Keratinocyte (primary cell): ENCODE data around the gene DLGAP1. TPM values are rescaled to one million over a fixed set of nuclear protein-coding genes. Genes with fewer than 3 reads are reported as not detected.

Experiments used
- DNase-seq: peaks from one replicate; pipeline ENCODE4 v3.0.0-alpha.2; 2011; ENCODE audit warnings: low read depth, missing footprints, low spot score
- FAIRE-seq: peaks from 2 replicates; lab custom pipeline; 2011; peaks lifted over from hg19 to GRCh38; lab: Jason Lieb, UNC
- H2AFZ ChIP-seq: 2 replicates; pipeline ENCODE4 v1.6.0; 2012; ENCODE audit warnings: low read length, control low read depth, inconsistent platforms; ENCODE audit not compliant: control insufficient read depth
- H3K27ac ChIP-seq: 2 replicates; pipeline ENCODE4 v1.5.1; 2011; ENCODE audit warnings: low read length; ENCODE audit not compliant: control insufficient read depth, insufficient read depth
- H3K27me3 ChIP-seq: 3 replicates; pipeline ENCODE4 v1.6.0; 2011; ENCODE audit warnings: low read length; ENCODE audit not compliant: control insufficient read depth, insufficient read depth; ENCODE audit errors: extremely low read depth
- H3K36me3 ChIP-seq, 2 experiments: 2 replicates in 1 of 2; 3 replicates in 1 of 2; pipeline ENCODE4 v1.5.1; 2011; ENCODE audit warnings: low read length in 2 of 2, mild to moderate bottlenecking in 1 of 2; ENCODE audit not compliant: control insufficient read depth in 2 of 2, insufficient read depth in 2 of 2; ENCODE audit errors: extremely low read depth in 1 of 2
- H3K4me1 ChIP-seq: 3 replicates; pipeline ENCODE4 v1.5.1; 2011; ENCODE audit warnings: low read length; ENCODE audit not compliant: control insufficient read depth, insufficient read depth; ENCODE audit errors: extremely low read depth
- H3K4me2 ChIP-seq: 3 replicates; pipeline ENCODE4 v1.6.0; 2011; ENCODE audit warnings: low read depth, low read length; ENCODE audit not compliant: control insufficient read depth, insufficient read depth; ENCODE audit errors: extremely low read depth
- H3K4me3 ChIP-seq, 3 experiments: fragments of 200-600 bp in 1 of 3; sonication (generic) in 1 of 3; 2 replicates in 2 of 3; 3 replicates in 1 of 3; pipeline ENCODE4 v1.5.1; 2011 to 2016; ENCODE audit warnings: low read length in 3 of 3, mild to moderate bottlenecking in 3 of 3, control low read depth in 2 of 3, inconsistent platforms in 1 of 3, low read depth in 1 of 3, mixed read lengths in 1 of 3, mixed run types in 1 of 3, moderate library complexity in 1 of 3; ENCODE audit not compliant: control insufficient read depth in 2 of 3, insufficient read depth in 2 of 3; ENCODE audit errors: extremely low read depth in 1 of 3
- H3K79me2 ChIP-seq: 2 replicates; pipeline ENCODE4 v1.6.0; 2012; ENCODE audit warnings: low read length; ENCODE audit not compliant: control insufficient read depth, insufficient read depth
- H3K9ac ChIP-seq: 3 replicates; pipeline ENCODE4 v1.6.0; 2011; ENCODE audit warnings: low read length; ENCODE audit not compliant: control insufficient read depth, insufficient read depth; ENCODE audit errors: extremely low read depth
- H3K9me1 ChIP-seq: 3 replicates; pipeline ENCODE4 v1.6.0; 2011; ENCODE audit warnings: low read length; ENCODE audit not compliant: control insufficient read depth, insufficient read depth; ENCODE audit errors: extremely low read depth
- H3K9me3 ChIP-seq: 2 replicates; pipeline ENCODE4 v1.5.1; 2012; ENCODE audit warnings: low read depth, low read length; ENCODE audit not compliant: control insufficient read depth
- H4K20me1 ChIP-seq: 3 replicates; pipeline ENCODE4 v1.6.0; 2011; ENCODE audit warnings: low read length; ENCODE audit not compliant: control insufficient read depth, insufficient read depth; ENCODE audit errors: extremely low read depth
- CTCF ChIP-seq, 3 experiments: IDR thresholded peaks in 1 of 3; conservative IDR thresholded peaks in 1 of 3; optimal IDR thresholded peaks in 1 of 3; 2 replicates in 2 of 3; 3 replicates in 1 of 3; pipeline versions ENCODE3 to v1.5.1; 2011; ENCODE audit warnings: low read length in 3 of 3, mild to moderate bottlenecking in 3 of 3, moderate library complexity in 2 of 3, control low read depth in 1 of 3, inconsistent platforms in 1 of 3; ENCODE audit not compliant: insufficient read depth in 2 of 3; ENCODE audit errors: extremely low read depth in 1 of 3
- EZH2 ChIP-seq: IDR thresholded peaks from one replicate; pipeline ENCODE4 v1.6.1; 2012; ENCODE audit warnings: inconsistent platforms, mild to moderate bottlenecking, low read length, moderate library complexity
- dilution Hi-C: fragments of 300-500 bp; cut with MboI; formaldehyde crosslinking; loops from one replicate; pipeline ENCODE4 v1.7.0; 2020; ENCODE audit warnings: low sequenced_read_pairs; ENCODE audit not compliant: extremely low pct_ligation_motif_present
- polyA plus RNA-seq, 5 experiments: library from polyadenylated mRNA; depleted of rRNA in 3 of 5; stranded (reverse) in 3 of 5; stranded (forward) in 1 of 5; unstranded in 1 of 5; fragments of >200 nt; gene quantifications; 1 replicate in 1 of 5; 2 replicates in 3 of 5; 3 replicates in 1 of 5; pipeline versions ENCODE4 v1.2.1 to v1.2.3, GENCODE V29; 2011 to 2012; ENCODE audit warnings: missing spikeins in 2 of 5, low read depth in 1 of 5, low replicate concordance in 1 of 5

DLGAP1 gene
- polyA plus RNA-seq, 1 donor (not counting 4 experiments of a cell fraction or from before 2014, with no cell fraction given), result not detected

- Histone ChIP-seq H3K27me3 (no peaks in the 10 kb centered on the region), H3K36me3 (no peaks in the 10 kb centered on the region), H4K20me1 (no peaks in the 10 kb centered on the region), H3K4me3 (no peak overlapping the region), H3K4me1 (no peaks in the 10 kb centered on the region), H3K9me3 (no peaks in the 10 kb centered on the region), H3K27ac (no peak overlapping the region), H3K9me1 (no peaks in the 10 kb centered on the region), H2AFZ (no peak overlapping the region), H3K4me2 (no peak overlapping the region), H3K79me2 (no peaks in the 10 kb centered on the region), H3K9ac (no peak overlapping the region)
- dilution Hi-C loops, result no loop called here
- DNase-seq (no peak), FAIRE-seq (no peak)
- TF ChIP-seq CTCF (optimal IDR thresholded peaks at IDR 0.05 in 1 of 3, IDR thresholded peaks at IDR 0.05 in 1 of 3, conservative IDR thresholded peaks at IDR 0.05 in 1 of 3; ENCODE audit: extremely low read depth in 1 of 3, insufficient read depth in 2 of 3, low read length in 3 of 3) (no peak), EZH2 (no peak)
Observed at GRCh38 chr18:3529077-3529476, 926.0 kb downstream of the DLGAP1 start.

DNA sequence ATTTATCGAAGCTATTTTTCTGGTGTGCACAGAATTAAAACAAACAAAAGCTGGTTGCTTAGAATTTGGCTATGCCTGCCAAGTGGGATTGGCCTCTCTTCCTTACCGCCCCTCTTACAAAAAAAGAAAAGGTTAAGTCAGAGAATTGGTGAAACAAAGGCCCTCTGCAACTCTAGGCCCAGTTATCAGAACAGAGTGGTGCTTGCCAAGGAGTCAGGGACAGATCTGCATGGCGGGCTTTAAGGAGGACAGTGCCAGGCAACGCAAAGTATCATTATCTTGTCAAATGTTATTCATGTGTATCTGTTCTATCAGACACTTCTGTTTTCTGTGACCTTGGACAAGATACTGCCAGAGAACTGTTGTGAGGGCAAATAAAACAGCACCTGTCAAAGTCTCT is 926.9 kb downstream of the DLGAP1 start:
- H3K27ac ChIP-seq, result no peak overlapping the region
- no peak overlapping the region for H3K4me3 ChIP-seq
- FAIRE-seq (no peak), DNase-seq (no peak)
- H3K9me1 ChIP-seq, result no peaks in the 10 kb centered on the region
- no peaks in the 10 kb centered on the region for H4K20me1 ChIP-seq
- dilution Hi-C loops, result no loop called here
- no peaks in the 10 kb centered on the region for H3K36me3 ChIP-seq
- no peak for TF ChIP-seq EZH2
- TF ChIP-seq CTCF (optimal IDR thresholded peaks at IDR 0.05 in 1 of 3, IDR thresholded peaks at IDR 0.05 in 1 of 3, conservative IDR thresholded peaks at IDR 0.05 in 1 of 3; ENCODE audit: extremely low read depth in 1 of 3, insufficient read depth in 2 of 3, low read length in 3 of 3), result no peak
- no peaks in the 10 kb centered on the region for H3K9me3 ChIP-seq
- no peaks in the 10 kb centered on the region for H3K27me3 ChIP-seq
- no peak overlapping the region for H2AFZ ChIP-seq
- H3K4me1 ChIP-seq, result no peaks in the 10 kb centered on the region
- H3K9ac ChIP-seq, result no peak overlapping the region
- H3K79me2 ChIP-seq, result no peaks in the 10 kb centered on the region
- no peak overlapping the region for H3K4me2 ChIP-seq
